Muscle of leg (tissue), 11 donors: ENCODE measurements around the gene MGARP. TPM values are rescaled to one million over a fixed set of nuclear protein-coding genes. Genes with fewer than 3 reads are reported as not detected.

ENCODE experiments used
- DNase-seq: peaks from one replicate; pipeline ENCODE4 v3.0.0; 2013
- H3K27ac ChIP-seq: one replicate; pipeline ENCODE4 v1.5.1; 2013; ENCODE audit warnings: mild to moderate bottlenecking, low read length, control low read depth
- H3K27me3 ChIP-seq: one replicate; pipeline ENCODE4 v1.6.1; 2013; ENCODE audit warnings: low read length; ENCODE audit not compliant: control insufficient read depth, insufficient read depth
- H3K36me3 ChIP-seq: one replicate; pipeline ENCODE4 v1.6.1; 2013; ENCODE audit warnings: low read length; ENCODE audit not compliant: control insufficient read depth, insufficient read depth
- H3K4me1 ChIP-seq: one replicate; pipeline ENCODE4 v1.6.1; 2013; ENCODE audit warnings: low read length; ENCODE audit not compliant: control insufficient read depth, insufficient read depth
- H3K4me3 ChIP-seq: one replicate; pipeline ENCODE4 v1.5.1; 2013; ENCODE audit warnings: low read length, control low read depth
- H3K9me3 ChIP-seq: replicated peaks from 2 replicates; pipeline ENCODE4 v1.6.1; 2013; ENCODE audit warnings: low read depth, low read length; ENCODE audit not compliant: control insufficient read depth
- WGBS: methylation state at CpG from one replicate; pipeline ENCODE4 v1.1.5; 2013; ENCODE audit warnings: missing lambda C conversion rate; ENCODE audit not compliant: insufficient coverage; 5-methylcytosine and 5-hydroxymethylcytosine counted together
- polyA plus RNA-seq, 8 donors: library from polyadenylated mRNA; unstranded; fragments of 120-200 nt; gene quantifications; one replicate each; pipeline versions ENCODE4 v1.2.1 to v1.2.3, GENCODE V29; 2013; ENCODE audit warnings: inconsistent platforms in 1 of 8, low replicate concordance in 1 of 8; ENCODE audit not compliant: insufficient read length in 8 of 8, insufficient read depth in 1 of 8
- total RNA-seq: library from RNA; stranded (reverse); fragments of 120-200 nt; gene quantifications from one replicate; pipeline ENCODE4 v1.2.4, GENCODE V29; 2013

Gene MGARP
- total and polyA plus RNA-seq, 9 donors, result 0.14 to 0.63 (median 0.43) TPM

DNA sequence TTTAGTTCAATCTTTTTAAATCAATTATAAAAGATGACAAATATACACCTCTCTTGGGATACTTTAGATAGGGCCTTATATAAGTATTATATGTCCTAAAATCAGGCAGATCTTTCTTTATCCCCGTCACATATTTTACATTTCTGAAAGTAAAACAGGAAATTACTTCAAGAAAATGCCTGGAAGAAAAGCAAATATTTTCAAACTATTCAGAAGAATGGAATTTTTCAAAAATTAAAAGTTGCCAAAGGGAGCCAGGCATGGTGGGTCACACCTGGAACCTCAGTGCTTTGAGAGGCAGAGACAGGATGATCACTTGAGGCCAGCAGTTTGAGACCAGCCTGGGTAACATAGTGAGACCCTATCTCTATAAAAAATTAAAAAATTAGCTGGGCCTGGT is 34.4 kb downstream of the MGARP start:
- DNase-seq, result no peak
- H3K27me3 ChIP-seq, result no peaks in the 10 kb centered on the region
- no CpG with 5 or more reads among the region's 1 CpG for WGBS
- no peaks in the 10 kb centered on the region for H3K9me3 ChIP-seq
- no peak overlapping the region for H3K4me3 ChIP-seq
- peaks cover 3% of the 10 kb centered on the region for H3K4me1 ChIP-seq
- no peaks in the 10 kb centered on the region for H3K36me3 ChIP-seq
- no peak overlapping the region for H3K27ac ChIP-seq

GRCh38 chr4:139243448-139244365 is 36.3 kb downstream of the MGARP start:
- Histone ChIP-seq H3K4me3 (no peak overlapping the region), H3K4me1 (peaks cover 3% of the 10 kb centered on the region), H3K27me3 (no peaks in the 10 kb centered on the region), H3K27ac (no peak overlapping the region), H3K36me3 (no peaks in the 10 kb centered on the region), H3K9me3 (no peaks in the 10 kb centered on the region)
- WGBS, result 77% methylated on average over 4 of the region's 12 CpGs
- no peak for DNase-seq

DNA sequence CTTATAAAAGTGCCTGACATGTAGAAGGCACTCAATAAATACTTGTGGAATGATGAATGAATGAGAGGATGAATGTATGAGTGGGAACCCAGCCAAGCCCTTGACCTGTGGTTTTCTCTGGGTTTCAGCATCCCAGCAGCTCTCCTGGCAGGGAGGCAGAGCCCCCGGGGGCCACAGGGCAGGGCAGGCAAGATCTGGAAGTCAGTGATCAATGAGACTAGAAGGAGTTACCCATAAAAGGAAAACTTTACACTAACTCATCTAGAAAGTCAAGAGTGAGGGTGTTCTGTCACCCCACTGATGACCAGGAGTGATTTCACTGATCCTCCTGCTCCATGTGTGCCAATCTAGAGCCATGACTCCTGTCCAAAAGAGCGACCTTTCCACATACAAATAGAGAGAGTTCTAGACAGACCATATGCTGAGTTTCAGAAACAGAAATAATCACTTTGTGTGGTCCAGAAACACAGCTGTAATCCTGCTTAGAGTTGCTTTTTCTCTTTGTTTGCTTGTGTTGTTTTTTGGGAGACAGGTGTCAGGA is 37.4 kb downstream of the MGARP start:
- no peak overlapping the region for H3K4me3 ChIP-seq
- no peak overlapping the region for H3K27ac ChIP-seq

GRCh38 chr4:139241784-139242151 is 38.3 kb downstream of the MGARP start:
- peaks cover 3% of the 10 kb centered on the region for H3K4me1 ChIP-seq
- H3K27ac ChIP-seq, result no peak overlapping the region
- H3K27me3 ChIP-seq, result no peaks in the 10 kb centered on the region
- no peaks in the 10 kb centered on the region for H3K9me3 ChIP-seq
- DNase-seq, result no peak
- H3K4me3 ChIP-seq, result no peak overlapping the region
- no peaks in the 10 kb centered on the region for H3K36me3 ChIP-seq
- 66% methylated on average over 12 of the region's 12 CpGs for WGBS

More for the DNA sequence above, 37.4 kb downstream of the MGARP start:
- Histone ChIP-seq H3K9me3 (no peaks in the 10 kb centered on the region), H3K27me3 (no peaks in the 10 kb centered on the region), H3K4me1 (peaks cover 3% of the 10 kb centered on the region), H3K36me3 (no peaks in the 10 kb centered on the region)
- DNase-seq, result no peak
- no CpG with 5 or more reads among the region's 2 CpGs for WGBS

- 94% methylated on average over 3 of the region's 11 CpGs for WGBS
- no peak overlapping the region for H3K27ac ChIP-seq
- H3K36me3 ChIP-seq, result no peaks in the 10 kb centered on the region
- DNase-seq, result no peak
- peaks cover 2% of the 10 kb centered on the region for H3K4me1 ChIP-seq
- no peaks in the 10 kb centered on the region for H3K27me3 ChIP-seq
- no peaks in the 10 kb centered on the region for H3K9me3 ChIP-seq
- H3K4me3 ChIP-seq, result no peak overlapping the region
Measured at GRCh38 chr4:139241086-139241783, 38.8 kb downstream of the MGARP start.

GRCh38 chr4:139239127-139239772 is 40.8 kb downstream of the MGARP start:
- Histone ChIP-seq H3K4me3 (no peak overlapping the region), H3K4me1 (no peaks in the 10 kb centered on the region), H3K27ac (no peak overlapping the region), H3K27me3 (no peaks in the 10 kb centered on the region), H3K36me3 (no peaks in the 10 kb centered on the region), H3K9me3 (no peaks in the 10 kb centered on the region)
- WGBS, result 96% methylated on average over 3 of the region's 7 CpGs
- DNase-seq, result no peak

DNA sequence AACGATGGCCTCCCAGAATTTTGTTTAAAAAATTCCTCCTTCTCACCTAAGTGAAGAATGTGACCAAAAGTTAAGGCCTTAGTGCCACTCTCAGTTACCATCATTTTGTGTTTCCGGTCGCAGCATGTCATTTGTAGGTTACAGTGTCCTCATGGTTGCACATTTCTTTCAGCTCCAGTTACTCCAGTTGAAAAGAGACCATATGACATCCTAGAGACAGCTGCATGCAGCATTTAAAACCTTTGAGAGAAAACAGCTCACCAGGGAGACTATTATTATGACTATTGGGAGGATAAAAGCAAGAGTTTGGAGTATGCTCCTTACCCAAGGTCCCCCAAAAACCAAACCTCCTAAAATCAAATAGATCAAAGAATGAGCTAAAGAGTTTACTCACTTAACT is 45.8 kb downstream of the MGARP start:
- Histone ChIP-seq H3K4me1 (peaks cover 2% of the 10 kb centered on the region), H3K27me3 (no peaks in the 10 kb centered on the region), H3K27ac (peak overlapping the region; percentile 16), H3K9me3 (no peaks in the 10 kb centered on the region), H3K4me3 (no peak overlapping the region), H3K36me3 (no peaks in the 10 kb centered on the region)
- 90% methylated on average over 2 of the region's 3 CpGs for WGBS
- DNase-seq, result peak; percentile 50

- Histone ChIP-seq H3K27me3 (no peaks in the 10 kb centered on the region), H3K4me3 (no peak overlapping the region), H3K4me1 (peaks cover 2% of the 10 kb centered on the region), H3K9me3 (no peaks in the 10 kb centered on the region), H3K36me3 (no peaks in the 10 kb centered on the region), H3K27ac (no peak overlapping the region)
- DNase-seq, result peak; percentile 76
- no CpG with 5 or more reads among the region's 3 CpGs for WGBS
Measured at GRCh38 chr4:139229534-139230039, 50.4 kb downstream of the MGARP start.

DNA sequence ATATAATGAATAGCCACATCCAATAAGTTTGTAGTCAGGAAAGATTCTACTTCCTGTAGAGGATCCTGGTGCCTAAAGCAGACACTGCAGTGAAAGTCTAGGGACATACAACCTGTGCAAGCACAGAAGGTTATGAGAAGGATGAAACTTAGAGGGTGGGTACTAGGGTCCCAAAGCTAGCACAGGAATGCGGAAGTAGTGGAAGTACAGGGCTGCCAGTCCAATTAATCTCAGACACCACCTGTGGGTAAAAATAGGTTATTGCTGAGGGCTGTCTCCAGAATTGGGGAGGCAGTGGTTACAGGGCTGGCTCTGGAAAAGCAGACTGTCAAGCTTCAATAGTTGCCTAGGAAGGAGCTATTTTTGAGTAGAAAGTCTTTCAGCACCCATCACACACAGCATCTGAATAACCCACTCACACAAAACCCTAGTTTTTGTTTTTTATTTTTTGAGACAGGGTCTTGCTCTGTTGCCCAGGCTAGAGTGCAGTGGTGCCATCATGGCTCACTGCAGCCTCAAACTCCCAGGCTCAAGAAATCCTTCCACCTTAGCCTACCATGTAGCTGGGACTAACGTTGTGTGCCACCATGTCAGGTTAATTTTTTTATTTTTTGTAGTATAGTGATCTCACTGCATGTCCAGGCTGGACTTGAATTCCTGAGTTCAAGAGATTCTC is 52.2 kb downstream of the MGARP start:
- Histone ChIP-seq H3K27me3 (no peaks in the 10 kb centered on the region), H3K4me3 (no peak overlapping the region), H3K9me3 (no peaks in the 10 kb centered on the region), H3K36me3 (no peaks in the 10 kb centered on the region), H3K27ac (no peak overlapping the region), H3K4me1 (no peaks in the 10 kb centered on the region)
- WGBS, result no CpG with 5 or more reads among the region's 2 CpGs
- no peak for DNase-seq
